GM18861 (cell line): ENCODE results near the gene CREBBP.

ENCODE experiments used
- ATAC-seq: cut with Tn5 transposase; IDR thresholded peaks from one replicate; pipeline ENCODE4 v1.9.1; 2021; ENCODE audit not compliant: unreplicated experiment

Gene CREBBP

GRCh38 chr16:3738128-3738527, 142.4 kb downstream of the CREBBP start:
- ATAC-seq = no peak

- no peak for ATAC-seq
Measured at GRCh38 chr16:3737181-3737580, 143.3 kb downstream of the CREBBP start.

GRCh38 chr16:3736116-3736515, 144.4 kb downstream of the CREBBP start:
- ATAC-seq = no peak

- no peak for ATAC-seq
Measured at GRCh38 chr16:3735541-3735940, 145.0 kb downstream of the CREBBP start.

DNA sequence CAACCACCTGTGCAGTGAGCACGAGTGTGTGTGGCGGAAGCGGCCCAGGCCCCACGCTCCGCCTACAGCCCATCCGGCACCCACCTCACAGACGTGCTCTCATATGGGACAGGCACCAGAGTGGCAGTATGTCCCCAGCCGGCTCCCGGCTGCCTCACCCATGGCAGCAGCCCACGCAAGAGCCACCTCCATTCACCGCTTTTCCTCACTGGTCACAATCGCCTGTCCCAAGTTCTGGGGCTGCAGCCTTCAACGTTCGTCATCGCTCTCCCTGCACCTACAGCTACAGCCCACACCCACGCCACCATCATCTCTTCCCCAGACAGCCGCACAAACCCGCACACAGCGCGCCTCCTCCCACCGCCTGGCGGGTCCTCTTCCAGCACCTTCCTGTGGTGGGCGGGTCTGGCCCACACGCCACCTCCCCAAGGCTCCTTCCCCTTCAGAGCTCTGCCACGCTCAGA, 145.7 kb downstream of the CREBBP start:
- ATAC-seq = no peak

- ATAC-seq = no peak
Measured at GRCh38 chr16:3734084-3734757, 146.3 kb downstream of the CREBBP start.

DNA sequence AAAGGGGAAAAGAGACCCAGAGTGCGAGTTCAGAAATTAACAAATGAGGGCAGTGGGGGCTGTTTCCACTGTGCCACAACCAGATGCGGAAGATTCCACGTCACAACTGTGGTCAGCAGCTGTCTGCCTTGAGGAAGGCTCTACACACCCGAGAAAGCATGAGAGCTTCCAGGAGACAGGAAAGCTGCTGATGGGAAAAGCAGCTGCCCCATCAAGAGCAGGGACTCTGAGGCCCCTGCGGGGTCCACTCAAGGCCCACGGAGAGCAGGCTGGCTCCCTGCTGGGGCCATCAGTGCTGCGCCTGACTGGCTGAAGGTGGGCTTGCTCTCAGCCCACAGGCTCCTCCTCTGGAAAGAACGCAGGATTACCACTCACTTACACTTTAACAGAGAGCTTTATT, 148.3 kb downstream of the CREBBP start:
- no peak for ATAC-seq

GRCh38 chr16:3731126-3731935, 149.2 kb downstream of the CREBBP start:
- ATAC-seq = no peak

DNA sequence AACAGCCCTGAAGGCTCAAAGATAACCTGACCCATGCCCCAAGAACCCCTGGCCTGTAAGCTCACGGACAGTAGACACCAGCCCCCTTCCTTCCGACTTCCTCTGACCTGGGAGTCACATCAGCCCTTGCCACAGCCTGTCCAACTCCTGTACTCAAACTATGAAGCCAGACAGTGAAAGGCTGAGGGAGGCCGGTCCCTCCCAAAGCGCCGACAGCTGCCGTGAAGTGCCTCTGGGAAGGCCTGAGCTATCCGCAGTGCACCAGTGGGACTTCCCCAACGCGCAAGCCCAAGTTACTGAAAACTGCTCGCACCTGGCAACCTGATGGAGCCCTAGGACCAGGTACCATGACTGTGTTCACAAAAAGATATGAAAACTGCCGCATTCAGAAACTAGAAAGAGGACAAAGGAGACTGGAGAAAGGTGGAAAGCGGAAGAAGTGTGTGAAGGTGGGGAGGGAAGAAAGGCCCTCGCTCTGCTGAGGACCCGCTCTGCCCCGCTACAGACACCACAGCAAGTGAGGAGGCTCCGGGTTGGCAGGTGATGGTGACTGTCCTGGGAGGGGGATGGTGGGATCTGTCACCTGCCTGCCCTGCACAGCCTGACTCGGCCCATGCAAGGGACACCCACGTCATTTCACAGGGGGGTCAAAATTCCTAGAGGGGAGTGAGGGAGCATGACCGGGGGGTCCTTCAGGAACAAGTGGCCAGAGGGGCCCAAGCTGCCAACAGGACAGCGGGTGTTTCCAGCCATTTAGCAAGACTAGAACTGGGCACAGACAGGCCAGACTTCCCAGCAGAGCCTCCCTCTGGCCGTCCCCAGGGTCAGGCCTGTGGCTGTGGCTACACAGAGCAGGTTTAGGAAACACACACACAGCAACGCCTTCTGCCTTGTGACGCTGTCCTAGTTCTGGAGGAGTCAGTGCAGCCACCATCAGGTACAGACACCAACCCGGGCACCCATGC, 150.1 kb downstream of the CREBBP start:
- no peak for ATAC-seq

GRCh38 chr16:3729161-3730112, 151.1 kb downstream of the CREBBP start:
- no peak for ATAC-seq

DNA sequence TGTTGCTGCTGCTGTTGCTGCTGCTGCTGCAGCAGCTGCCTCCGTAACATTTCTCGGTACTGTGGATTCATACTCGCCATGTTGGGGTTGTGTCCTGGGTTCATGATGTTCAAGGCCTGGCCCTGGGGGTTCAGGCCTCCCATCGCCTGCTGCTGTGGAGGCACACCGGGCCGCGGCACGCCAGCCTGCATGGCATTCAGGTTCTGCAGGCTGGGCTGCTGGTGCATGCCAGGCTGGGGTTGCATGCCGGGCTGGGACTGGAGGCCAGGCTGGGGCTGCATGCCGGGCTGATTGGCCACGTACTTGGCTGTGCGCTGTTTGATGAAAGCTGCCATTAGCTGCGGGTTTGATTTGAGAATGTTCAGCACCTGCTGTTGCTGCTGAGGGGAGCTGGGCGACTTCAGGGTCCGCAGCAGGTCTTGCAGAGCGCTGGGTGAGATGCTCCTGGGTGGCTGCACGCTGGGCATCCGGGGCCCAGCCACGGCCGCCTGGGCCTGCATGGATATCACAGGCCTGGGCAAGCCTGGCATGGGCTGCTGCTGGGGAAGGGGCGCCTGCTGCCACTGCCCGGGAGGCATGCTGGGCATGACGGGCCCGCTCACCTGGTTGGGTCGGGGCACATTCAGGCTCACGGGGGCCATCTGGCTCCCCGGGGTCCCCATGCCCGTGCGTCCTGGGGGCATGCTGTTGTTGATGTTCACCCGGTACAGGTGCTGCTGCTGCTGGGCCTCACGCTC, 151.9 kb downstream of the CREBBP start:
- ATAC-seq = no peak

- no peak for ATAC-seq
Measured at GRCh38 chr16:3727806-3728381, 152.6 kb downstream of the CREBBP start.

DNA sequence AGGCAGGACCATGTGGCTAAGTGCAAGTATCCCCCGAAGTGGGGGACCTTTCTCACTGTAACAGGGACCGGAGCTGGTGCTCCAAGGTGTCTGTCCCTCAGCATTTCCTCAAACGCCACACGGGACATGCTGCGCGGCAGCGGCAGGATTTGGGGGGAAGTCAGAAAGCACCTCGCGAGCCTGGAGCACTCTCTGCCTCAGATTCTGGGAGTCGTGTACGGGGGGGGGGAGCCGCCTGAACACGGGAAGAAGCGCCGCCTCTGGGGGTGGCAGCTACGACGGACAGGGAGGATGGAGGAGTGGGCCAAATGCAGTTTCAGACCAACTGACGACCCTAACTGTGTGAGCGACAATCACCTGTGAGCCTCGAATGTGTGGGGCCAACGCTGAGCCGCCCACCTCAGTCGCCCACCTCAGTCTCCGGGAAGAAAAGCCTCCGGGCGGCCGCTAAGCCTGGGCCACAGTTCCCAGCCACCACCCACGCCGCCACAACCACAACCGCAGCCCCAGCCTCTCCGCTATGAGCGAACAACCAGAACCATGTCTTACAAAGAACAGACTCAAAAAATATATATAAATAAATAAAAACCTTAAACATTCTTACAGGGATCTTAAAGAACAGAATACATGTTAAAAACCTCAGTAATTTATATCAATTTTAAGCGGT, 154.4 kb downstream of the CREBBP start:
- ATAC-seq = no peak

DNA sequence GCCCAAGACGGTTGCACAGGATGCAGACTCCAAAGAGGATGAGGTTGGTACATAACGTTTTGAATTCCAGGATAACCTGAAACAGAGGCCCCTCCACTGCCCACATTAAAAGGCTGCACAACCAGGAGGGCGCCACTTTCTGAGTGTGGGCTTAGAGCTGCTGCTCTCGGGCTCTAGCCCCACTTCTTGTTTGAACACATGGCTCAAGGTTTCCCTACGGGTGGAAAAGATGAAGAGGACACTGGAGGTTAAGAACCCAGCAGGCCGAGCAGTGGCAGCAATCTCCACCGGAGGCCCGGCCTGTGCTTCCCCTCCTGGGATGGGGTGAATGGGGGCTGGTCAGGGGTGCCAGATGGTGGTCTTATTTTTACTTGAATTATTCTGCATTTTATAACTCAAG, 155.2 kb downstream of the CREBBP start:
- no peak for ATAC-seq

DNA sequence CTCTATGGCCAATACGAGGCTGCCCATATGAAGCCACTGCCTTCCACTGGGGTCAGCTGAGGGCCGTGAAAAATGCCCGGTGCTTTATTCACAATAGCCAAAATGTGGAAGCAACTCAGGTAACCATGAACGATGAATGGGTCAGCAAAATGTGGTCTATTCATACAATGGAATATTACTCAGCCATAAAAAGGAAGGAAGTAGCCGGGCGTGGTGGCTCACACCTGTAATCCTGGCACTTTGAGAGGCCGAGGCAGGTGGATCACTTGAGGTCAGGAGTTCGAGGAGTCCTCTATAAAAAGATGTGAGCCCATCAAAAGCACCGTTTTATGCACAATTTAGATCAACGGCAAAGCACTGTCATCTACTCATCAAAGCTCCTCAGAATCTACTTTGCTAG, 158.0 kb downstream of the CREBBP start:
- ATAC-seq = no peak

DNA sequence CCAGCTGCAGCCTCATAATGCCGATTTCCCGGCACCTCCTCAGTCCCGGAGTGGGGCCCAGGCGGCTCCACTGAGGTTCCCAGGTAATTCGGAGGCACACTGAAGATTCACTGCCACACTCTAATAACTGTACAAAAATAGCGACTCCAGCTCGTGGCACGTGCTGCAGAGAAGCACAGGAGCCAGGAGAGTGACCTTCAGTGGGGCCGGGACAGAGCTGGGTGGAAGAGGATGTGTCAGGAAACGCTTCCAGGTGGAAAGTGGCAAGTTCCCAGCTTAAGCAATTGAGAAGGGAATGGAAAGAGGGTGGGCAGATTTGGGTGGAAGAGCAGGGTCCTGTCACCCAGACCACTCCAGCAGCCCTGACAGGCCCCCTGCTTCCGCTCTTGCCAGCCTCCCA, 160.1 kb downstream of the CREBBP start:
- no peak for ATAC-seq

GRCh38 chr16:3718628-3719027, 161.9 kb downstream of the CREBBP start:
- no peak for ATAC-seq

GRCh38 chr16:3718019-3718391, 162.5 kb downstream of the CREBBP start:
- ATAC-seq = no peak
